HEK293 (cell line): ENCODE results near the gene DYNC1I1.

Experiments used
- CTCF ChIA-PET: fragments of 350-600 bp; formaldehyde crosslinking; extraction: SDS; loops from one replicate; lab custom pipeline; 2021; ENCODE audit warnings: antibody characterized with exemption; lab: Yijun Ruan, JAX
- POLR2A ChIA-PET: fragments of 300-600 bp; formaldehyde crosslinking; extraction: SDS; loops from one replicate; lab custom pipeline; 2020; ENCODE audit warnings: antibody characterized with exemption, inconsistent platforms; lab: Yijun Ruan, JAX
- H3K27ac ChIP-seq: fragments of 200-500 bp; sonication (Bioruptor generic); 2 replicates; pipeline ENCODE4 v1.5.1; 2014; ENCODE audit warnings: low read depth, low read length, control low read depth, inconsistent platforms; ENCODE audit errors: extremely low read depth
- H3K36me3 ChIP-seq, 2 experiments: fragments of 200-500 bp in 1 of 2; sonication (Bioruptor generic) in 1 of 2; 1 replicate in 1 of 2; 2 replicates in 1 of 2; pipeline ENCODE4 v1.5.1; 2014 to 2017; ENCODE audit warnings: inconsistent platforms in 2 of 2, low read length in 2 of 2; ENCODE audit not compliant: control insufficient read depth in 2 of 2, insufficient read depth in 1 of 2
- H3K4me1 ChIP-seq: fragments of 200-500 bp; sonication (Bioruptor generic); 2 replicates; pipeline ENCODE4 v1.5.1; 2014; ENCODE audit warnings: mild to moderate bottlenecking, low read length, inconsistent platforms; ENCODE audit not compliant: control insufficient read depth, insufficient read depth
- H3K4me3 ChIP-seq: 2 replicates; pipeline ENCODE4 v1.5.1; 2011; ENCODE audit warnings: low read depth, mild to moderate bottlenecking, control low read depth, low read length, moderate library complexity
- H3K9me3 ChIP-seq: fragments of 200-500 bp; sonication (Bioruptor generic); 2 replicates; pipeline ENCODE4 v1.5.1; 2014; ENCODE audit warnings: low read depth, low read length, inconsistent platforms; ENCODE audit not compliant: control insufficient read depth, insufficient read depth
- OSR2 ChIP-seq: fragments of 450-650 bp; formaldehyde crosslinking; IDR thresholded peaks from 2 replicates; pipeline ENCODE4 v1.5.1; 2016; ENCODE audit warnings: missing biosample characterization, missing genetic modification characterization
- ZBTB7A ChIP-seq: fragments of 450-650 bp; formaldehyde crosslinking; IDR thresholded peaks from 2 replicates; pipeline ENCODE4 v1.5.1; 2016; ENCODE audit warnings: low read depth, missing biosample characterization, missing genetic modification characterization
- ZFP37 ChIP-seq: fragments of 450-650 bp; formaldehyde crosslinking; IDR thresholded peaks from 2 replicates; pipeline ENCODE4 v1.5.1; 2016; ENCODE audit warnings: missing biosample characterization, missing genetic modification characterization
- ZNF121 ChIP-seq: fragments of 450-650 bp; formaldehyde crosslinking; IDR thresholded peaks from 2 replicates; pipeline ENCODE4 v1.5.1; 2016; ENCODE audit warnings: missing biosample characterization, missing genetic modification characterization
- ZNF24 ChIP-seq: fragments of 450-650 bp; formaldehyde crosslinking; IDR thresholded peaks from 2 replicates; pipeline ENCODE4 v1.5.1; 2016; ENCODE audit warnings: missing biosample characterization, missing genetic modification characterization
- ZNF341 ChIP-seq: fragments of 450-650 bp; formaldehyde crosslinking; IDR thresholded peaks from 2 replicates; pipeline ENCODE4; 2016; ENCODE audit warnings: low read depth, missing biosample characterization, missing genetic modification characterization
- ZNF350 ChIP-seq: fragments of 450-650 bp; formaldehyde crosslinking; IDR thresholded peaks from 2 replicates; pipeline ENCODE4 v1.5.0; 2017; ENCODE audit warnings: missing biosample characterization, mild to moderate bottlenecking, missing genetic modification characterization
- ZNF391 ChIP-seq: fragments of 450-650 bp; formaldehyde crosslinking; IDR thresholded peaks from 2 replicates; pipeline ENCODE4 v1.5.1; 2016; ENCODE audit warnings: low read depth, missing biosample characterization, missing genetic modification characterization, borderline replicate concordance
- ZNF548 ChIP-seq: fragments of 450-650 bp; formaldehyde crosslinking; IDR thresholded peaks from 2 replicates; pipeline ENCODE4 v1.5.1; 2016; ENCODE audit warnings: missing biosample characterization, missing genetic modification characterization
- ZNF560 ChIP-seq: fragments of 450-650 bp; formaldehyde crosslinking; IDR thresholded peaks from 2 replicates; pipeline ENCODE4 v1.5.1; 2017; ENCODE audit warnings: missing biosample characterization, missing genetic modification characterization, borderline replicate concordance
- ZNF670 ChIP-seq: fragments of 450-650 bp; formaldehyde crosslinking; IDR thresholded peaks from 2 replicates; pipeline ENCODE4 v1.5.1; 2016; ENCODE audit warnings: missing biosample characterization, missing genetic modification characterization, low read depth
- ZNF768 ChIP-seq: fragments of 450-650 bp; formaldehyde crosslinking; IDR thresholded peaks from 2 replicates; pipeline ENCODE4 v1.5.1; 2018; ENCODE audit warnings: missing biosample characterization, mild to moderate bottlenecking, missing genetic modification characterization
- ZSCAN23 ChIP-seq: fragments of 450-650 bp; formaldehyde crosslinking; IDR thresholded peaks from 2 replicates; pipeline ENCODE4 v1.5.1; 2016; ENCODE audit warnings: missing biosample characterization, missing genetic modification characterization
- TF ChIP-seq, protein P1 (sequence below): fragments of 450-650 bp; formaldehyde crosslinking; IDR thresholded peaks from 2 replicates; pipeline ENCODE4 v1.5.1; 2016; ENCODE audit warnings: missing biosample characterization, missing genetic modification characterization, borderline replicate concordance
- TF ChIP-seq, protein P2 (sequence below): fragments of 450-650 bp; formaldehyde crosslinking; IDR thresholded peaks from 2 replicates; pipeline ENCODE4 v1.5.1; 2016; ENCODE audit warnings: missing biosample characterization, missing genetic modification characterization, low read depth
- TF ChIP-seq, protein P3 (sequence below): fragments of 450-650 bp; formaldehyde crosslinking; optimal IDR thresholded peaks from 2 replicates; pipeline ENCODE3; 2016; ENCODE audit warnings: missing biosample characterization, mild to moderate bottlenecking, missing genetic modification characterization
- TF ChIP-seq, protein P4 (sequence below): IDR thresholded peaks from 2 replicates; pipeline ENCODE4 v1.6.1; 2011; ENCODE audit warnings: mild to moderate bottlenecking, low read depth, low read length, borderline replicate concordance
- TF ChIP-seq, protein P5 (sequence below): fragments of 450-650 bp; formaldehyde crosslinking; IDR thresholded peaks from 2 replicates; pipeline ENCODE4 v1.5.1; 2017; ENCODE audit warnings: missing biosample characterization, missing genetic modification characterization
- TF ChIP-seq, protein P6 (sequence below): fragments of 450-650 bp; formaldehyde crosslinking; IDR thresholded peaks from 2 replicates; pipeline ENCODE4 v1.5.1; 2016; ENCODE audit warnings: missing biosample characterization, missing genetic modification characterization
- TF ChIP-seq, protein P7 (sequence below): fragments of 450-650 bp; formaldehyde crosslinking; IDR thresholded peaks from 2 replicates; pipeline ENCODE4 v1.5.1; 2016; ENCODE audit warnings: missing biosample characterization, missing genetic modification characterization
- TF ChIP-seq, protein P8 (sequence below): fragments of 450-650 bp; formaldehyde crosslinking; IDR thresholded peaks from 2 replicates; pipeline ENCODE4 v1.5.1; 2016; ENCODE audit warnings: missing biosample characterization, missing genetic modification characterization

Gene DYNC1I1

DNA sequence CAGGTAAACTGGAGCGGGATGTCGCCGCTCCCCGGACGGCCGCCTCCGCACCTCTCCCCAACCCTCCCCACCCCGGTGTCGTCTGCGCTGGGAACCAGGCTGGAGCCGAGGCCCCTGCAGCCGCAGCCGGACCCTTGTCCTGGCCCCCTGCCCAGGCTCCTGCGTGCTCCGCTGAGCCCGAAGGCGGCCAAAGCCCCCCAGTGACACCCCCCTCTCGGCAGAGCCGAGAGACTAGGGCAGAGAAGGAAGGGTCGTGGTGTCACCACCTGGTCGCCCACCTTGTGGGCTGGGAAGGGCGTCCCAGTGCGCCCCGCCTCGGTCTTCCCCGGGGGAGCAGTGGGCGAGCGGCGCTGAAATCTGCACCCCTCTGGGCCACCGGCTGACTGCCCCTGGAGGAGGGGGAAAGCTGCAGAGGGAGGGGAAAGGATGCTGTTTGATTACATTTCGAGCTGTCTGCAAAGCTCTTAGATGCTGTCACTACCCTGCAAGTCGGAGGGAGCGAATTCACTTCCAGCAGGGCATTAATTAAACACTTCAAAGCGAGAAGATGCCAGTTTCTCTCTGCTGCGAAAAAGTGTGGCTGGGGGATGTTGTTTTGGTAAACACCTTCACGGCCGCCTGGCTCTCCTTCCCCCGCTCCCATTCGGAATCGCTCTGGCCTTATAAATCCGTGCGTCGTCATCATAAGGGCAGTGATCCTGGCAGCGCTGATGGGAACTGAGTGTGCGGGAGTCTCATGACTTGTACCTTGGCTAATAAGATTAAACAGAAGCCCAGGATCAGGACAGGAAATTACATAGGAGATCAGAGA lies 622 bp downstream of the DYNC1I1 start:
- ChIA-PET POLR2A (no interaction called here), CTCF (interaction anchor here (0.6 to 1.1 kb wide), 2 partner anchors 30 to 40 kb away, joined by 3 to 4 read pairs; no protein-coding TSS in a partner anchor)
- no peaks in the 10 kb centered on the region for H3K36me3 ChIP-seq
- peak overlapping the region; percentile 56 for H3K4me3 ChIP-seq
- no peaks in the 10 kb centered on the region for H3K9me3 ChIP-seq
- H3K27ac ChIP-seq = peak overlapping the region; percentile 39; the same call in 1 of the 2 replicates
- peaks cover 8% of the 10 kb centered on the region for H3K4me1 ChIP-seq
- TF ChIP-seq ZBTB7A (tag by site-specific recombination) = no peak
- no peak for TF ChIP-seq ZNF670
- no peak for TF ChIP-seq ZNF24 (tag by site-specific recombination)
- TF ChIP-seq, protein P1, sequence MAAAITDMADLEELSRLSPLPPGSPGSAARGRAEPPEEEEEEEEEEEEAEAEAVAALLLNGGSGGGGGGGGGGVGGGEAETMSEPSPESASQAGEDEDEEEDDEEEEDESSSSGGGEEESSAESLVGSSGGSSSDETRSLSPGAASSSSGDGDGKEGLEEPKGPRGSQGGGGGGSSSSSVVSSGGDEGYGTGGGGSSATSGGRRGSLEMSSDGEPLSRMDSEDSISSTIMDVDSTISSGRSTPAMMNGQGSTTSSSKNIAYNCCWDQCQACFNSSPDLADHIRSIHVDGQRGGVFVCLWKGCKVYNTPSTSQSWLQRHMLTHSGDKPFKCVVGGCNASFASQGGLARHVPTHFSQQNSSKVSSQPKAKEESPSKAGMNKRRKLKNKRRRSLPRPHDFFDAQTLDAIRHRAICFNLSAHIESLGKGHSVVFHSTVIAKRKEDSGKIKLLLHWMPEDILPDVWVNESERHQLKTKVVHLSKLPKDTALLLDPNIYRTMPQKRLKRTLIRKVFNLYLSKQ = no peak
- TF ChIP-seq, protein P2, sequence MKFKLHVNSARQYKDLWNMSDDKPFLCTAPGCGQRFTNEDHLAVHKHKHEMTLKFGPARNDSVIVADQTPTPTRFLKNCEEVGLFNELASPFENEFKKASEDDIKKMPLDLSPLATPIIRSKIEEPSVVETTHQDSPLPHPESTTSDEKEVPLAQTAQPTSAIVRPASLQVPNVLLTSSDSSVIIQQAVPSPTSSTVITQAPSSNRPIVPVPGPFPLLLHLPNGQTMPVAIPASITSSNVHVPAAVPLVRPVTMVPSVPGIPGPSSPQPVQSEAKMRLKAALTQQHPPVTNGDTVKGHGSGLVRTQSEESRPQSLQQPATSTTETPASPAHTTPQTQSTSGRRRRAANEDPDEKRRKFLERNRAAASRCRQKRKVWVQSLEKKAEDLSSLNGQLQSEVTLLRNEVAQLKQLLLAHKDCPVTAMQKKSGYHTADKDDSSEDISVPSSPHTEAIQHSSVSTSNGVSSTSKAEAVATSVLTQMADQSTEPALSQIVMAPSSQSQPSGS (tag by site-specific recombination) = no peak
- TF ChIP-seq, protein P3, sequence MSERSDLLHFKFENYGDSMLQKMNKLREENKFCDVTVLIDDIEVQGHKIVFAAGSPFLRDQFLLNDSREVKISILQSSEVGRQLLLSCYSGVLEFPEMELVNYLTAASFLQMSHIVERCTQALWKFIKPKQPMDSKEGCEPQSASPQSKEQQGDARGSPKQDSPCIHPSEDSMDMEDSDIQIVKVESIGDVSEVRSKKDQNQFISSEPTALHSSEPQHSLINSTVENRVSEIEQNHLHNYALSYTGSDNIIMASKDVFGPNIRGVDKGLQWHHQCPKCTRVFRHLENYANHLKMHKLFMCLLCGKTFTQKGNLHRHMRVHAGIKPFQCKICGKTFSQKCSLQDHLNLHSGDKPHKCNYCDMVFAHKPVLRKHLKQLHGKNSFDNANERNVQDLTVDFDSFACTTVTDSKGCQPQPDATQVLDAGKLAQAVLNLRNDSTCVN (tag by site-specific recombination) = no peak
- no peak for TF ChIP-seq ZNF768 (tag by site-specific recombination)
- peak; percentile 77 for TF ChIP-seq ZNF341
- TF ChIP-seq, protein P4, sequence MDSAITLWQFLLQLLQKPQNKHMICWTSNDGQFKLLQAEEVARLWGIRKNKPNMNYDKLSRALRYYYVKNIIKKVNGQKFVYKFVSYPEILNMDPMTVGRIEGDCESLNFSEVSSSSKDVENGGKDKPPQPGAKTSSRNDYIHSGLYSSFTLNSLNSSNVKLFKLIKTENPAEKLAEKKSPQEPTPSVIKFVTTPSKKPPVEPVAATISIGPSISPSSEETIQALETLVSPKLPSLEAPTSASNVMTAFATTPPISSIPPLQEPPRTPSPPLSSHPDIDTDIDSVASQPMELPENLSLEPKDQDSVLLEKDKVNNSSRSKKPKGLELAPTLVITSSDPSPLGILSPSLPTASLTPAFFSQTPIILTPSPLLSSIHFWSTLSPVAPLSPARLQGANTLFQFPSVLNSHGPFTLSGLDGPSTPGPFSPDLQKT = no peak
- TF ChIP-seq, protein P5, sequence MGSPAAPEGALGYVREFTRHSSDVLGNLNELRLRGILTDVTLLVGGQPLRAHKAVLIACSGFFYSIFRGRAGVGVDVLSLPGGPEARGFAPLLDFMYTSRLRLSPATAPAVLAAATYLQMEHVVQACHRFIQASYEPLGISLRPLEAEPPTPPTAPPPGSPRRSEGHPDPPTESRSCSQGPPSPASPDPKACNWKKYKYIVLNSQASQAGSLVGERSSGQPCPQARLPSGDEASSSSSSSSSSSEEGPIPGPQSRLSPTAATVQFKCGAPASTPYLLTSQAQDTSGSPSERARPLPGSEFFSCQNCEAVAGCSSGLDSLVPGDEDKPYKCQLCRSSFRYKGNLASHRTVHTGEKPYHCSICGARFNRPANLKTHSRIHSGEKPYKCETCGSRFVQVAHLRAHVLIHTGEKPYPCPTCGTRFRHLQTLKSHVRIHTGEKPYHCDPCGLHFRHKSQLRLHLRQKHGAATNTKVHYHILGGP = no peak
- TF ChIP-seq, protein P6, sequence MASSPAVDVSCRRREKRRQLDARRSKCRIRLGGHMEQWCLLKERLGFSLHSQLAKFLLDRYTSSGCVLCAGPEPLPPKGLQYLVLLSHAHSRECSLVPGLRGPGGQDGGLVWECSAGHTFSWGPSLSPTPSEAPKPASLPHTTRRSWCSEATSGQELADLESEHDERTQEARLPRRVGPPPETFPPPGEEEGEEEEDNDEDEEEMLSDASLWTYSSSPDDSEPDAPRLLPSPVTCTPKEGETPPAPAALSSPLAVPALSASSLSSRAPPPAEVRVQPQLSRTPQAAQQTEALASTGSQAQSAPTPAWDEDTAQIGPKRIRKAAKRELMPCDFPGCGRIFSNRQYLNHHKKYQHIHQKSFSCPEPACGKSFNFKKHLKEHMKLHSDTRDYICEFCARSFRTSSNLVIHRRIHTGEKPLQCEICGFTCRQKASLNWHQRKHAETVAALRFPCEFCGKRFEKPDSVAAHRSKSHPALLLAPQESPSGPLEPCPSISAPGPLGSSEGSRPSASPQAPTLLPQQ (tag by site-specific recombination) = no peak
- TF ChIP-seq ZNF391 (tag by site-specific recombination) = no peak
- TF ChIP-seq ZSCAN23 (tag by site-specific recombination) = no peak
- TF ChIP-seq, protein P7, sequence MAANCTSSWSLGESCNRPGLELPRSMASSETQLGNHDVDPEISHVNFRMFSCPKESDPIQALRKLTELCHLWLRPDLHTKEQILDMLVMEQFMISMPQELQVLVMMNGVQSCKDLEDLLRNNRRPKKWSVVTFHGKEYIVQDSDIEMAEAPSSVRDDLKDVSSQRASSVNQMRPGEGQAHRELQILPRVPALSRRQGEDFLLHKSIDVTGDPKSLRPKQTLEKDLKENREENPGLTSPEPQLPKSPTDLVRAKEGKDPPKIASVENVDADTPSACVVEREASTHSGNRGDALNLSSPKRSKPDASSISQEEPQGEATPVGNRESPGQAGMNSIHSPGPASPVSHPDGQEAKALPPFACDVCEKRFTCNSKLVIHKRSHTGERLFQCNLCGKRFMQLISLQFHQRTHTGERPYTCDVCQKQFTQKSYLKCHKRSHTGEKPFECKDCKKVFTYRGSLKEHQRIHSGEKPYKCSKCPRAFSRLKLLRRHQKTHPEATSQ (tag by site-specific recombination) = no peak
- TF ChIP-seq ZFP37 (tag by site-specific recombination) = no peak
- 0 out of 2 replicates have a peak, but pooled peaks have one; percentile 2 for TF ChIP-seq OSR2 (tag by site-specific recombination)
- TF ChIP-seq ZNF350 (tag by site-specific recombination) = no peak
- no peak for TF ChIP-seq ZNF548
- TF ChIP-seq, protein P8, sequence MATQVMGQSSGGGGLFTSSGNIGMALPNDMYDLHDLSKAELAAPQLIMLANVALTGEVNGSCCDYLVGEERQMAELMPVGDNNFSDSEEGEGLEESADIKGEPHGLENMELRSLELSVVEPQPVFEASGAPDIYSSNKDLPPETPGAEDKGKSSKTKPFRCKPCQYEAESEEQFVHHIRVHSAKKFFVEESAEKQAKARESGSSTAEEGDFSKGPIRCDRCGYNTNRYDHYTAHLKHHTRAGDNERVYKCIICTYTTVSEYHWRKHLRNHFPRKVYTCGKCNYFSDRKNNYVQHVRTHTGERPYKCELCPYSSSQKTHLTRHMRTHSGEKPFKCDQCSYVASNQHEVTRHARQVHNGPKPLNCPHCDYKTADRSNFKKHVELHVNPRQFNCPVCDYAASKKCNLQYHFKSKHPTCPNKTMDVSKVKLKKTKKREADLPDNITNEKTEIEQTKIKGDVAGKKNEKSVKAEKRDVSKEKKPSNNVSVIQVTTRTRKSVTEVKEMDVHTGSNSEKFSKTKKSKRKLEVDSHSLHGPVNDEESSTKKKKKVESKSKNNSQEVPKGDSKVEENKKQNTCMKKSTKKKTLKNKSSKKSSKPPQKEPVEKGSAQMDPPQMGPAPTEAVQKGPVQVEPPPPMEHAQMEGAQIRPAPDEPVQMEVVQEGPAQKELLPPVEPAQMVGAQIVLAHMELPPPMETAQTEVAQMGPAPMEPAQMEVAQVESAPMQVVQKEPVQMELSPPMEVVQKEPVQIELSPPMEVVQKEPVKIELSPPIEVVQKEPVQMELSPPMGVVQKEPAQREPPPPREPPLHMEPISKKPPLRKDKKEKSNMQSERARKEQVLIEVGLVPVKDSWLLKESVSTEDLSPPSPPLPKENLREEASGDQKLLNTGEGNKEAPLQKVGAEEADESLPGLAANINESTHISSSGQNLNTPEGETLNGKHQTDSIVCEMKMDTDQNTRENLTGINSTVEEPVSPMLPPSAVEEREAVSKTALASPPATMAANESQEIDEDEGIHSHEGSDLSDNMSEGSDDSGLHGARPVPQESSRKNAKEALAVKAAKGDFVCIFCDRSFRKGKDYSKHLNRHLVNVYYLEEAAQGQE (tag by site-specific recombination) = no peak
- TF ChIP-seq ZNF560 (tag by site-specific recombination) = no peak
- TF ChIP-seq ZNF121 (tag by site-specific recombination) = no peak
